HCEC 1CT (cell line): ENCODE measurements around the gene PRR22.

Experiments used
- DNase-seq: peaks from one replicate; pipeline ENCODE4 v3.0.0-alpha.2; 2017

PRR22 gene

DNA sequence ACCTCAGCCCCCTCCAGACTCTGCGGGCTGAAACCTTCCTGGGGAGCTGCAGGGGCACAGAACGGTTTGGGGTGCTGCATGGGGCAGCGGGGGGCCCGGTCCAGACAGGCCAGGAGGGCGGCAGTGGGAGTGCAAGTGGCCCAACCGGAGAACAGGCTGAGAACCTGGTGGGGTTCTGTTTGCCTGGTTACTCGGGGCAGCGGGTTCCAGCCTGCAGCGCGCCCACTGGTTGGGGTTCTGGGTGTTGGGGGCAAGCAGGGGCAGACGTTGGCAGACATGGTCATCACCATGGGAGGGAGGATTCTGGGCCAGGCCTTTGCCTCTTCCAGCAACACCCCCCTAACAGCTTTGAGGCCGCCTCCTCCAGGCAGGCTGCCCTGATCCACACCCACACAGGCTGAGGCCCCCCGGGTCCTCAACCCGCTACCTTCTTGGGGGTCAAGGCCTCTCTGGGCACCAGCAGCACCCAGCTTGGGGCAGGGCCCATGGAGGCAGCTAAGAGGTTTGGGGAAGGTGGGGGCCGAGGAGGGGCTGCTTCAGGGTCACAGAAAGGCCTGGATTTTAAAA, at the start of gene PRR22:
PRR22 (minus strand) TSS at position 166 of the 567 bp plus-strand sequence; CDS start at position 80, 86 bp downstream.
- no peak for DNase-seq

GRCh38 chr19:5832527-5833216, 48.1 kb upstream of the PRR22 start:
- DNase-seq, result no peak

- DNase-seq, result no peak
Observed at GRCh38 chr19:5832061-5832460, 47.5 kb upstream of the PRR22 start.

DNA sequence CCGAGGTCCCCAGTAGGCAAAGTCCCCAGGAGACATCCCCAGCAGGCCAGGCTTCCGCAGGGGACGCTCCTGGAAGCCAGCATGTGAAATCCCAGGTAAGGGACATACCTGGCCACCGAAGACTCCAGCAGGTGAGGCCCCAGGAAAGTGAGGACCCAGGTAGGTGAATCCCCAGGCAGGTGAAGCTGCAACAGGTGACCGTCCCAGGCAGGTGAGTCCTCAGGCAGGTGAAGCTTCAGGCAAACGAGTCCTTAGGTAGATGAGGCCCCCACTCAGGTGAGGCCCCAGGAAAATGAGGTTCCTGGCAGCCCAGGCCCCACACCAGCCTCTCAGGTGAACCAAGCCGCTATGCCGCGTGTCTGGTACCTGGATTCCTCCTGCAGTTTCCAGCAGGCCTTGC, 46.6 kb upstream of the PRR22 start:
- no peak for DNase-seq

DNA sequence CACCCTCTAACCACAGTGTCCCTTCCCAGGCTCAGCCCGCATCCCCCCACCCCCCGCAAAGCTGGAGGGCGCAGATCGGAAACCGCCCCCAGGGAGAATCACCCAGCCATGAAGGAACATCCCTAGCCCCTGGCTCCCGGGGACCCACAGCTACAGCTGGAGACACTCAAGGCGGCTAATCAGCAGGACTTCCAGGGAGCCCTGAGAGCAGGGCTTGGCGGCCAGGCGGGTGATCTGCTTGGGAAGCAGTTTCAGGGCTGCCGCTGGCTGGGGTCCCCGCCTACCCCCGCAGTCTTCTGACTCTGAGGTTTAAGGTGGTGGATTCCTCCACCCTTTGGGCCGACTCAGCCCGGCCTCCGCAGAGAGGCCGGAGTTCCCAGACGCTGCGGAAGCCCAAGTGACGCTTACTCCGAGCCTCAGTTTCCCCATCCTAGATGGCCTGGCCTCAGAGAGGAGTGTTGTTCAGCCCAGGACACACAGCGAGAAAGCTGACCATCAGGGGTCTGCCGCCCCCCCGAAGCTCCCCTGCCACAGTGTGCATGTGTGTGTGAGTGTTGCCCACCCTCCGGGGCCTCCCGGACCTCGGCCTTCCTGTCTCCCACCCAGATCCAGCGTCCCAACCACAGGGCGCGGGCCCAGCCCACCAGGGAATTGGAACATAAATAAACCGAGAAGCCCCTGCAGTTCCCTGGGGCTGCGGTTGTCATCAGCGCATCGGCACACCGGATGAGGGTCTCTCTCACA, 45.2 kb upstream of the PRR22 start:
- DNase-seq, result no peak

- no peak for DNase-seq
Observed at GRCh38 chr19:5828661-5829566, 44.4 kb upstream of the PRR22 start.

GRCh38 chr19:5827891-5828660, 43.5 kb upstream of the PRR22 start:
- peak; percentile 41 for DNase-seq

DNA sequence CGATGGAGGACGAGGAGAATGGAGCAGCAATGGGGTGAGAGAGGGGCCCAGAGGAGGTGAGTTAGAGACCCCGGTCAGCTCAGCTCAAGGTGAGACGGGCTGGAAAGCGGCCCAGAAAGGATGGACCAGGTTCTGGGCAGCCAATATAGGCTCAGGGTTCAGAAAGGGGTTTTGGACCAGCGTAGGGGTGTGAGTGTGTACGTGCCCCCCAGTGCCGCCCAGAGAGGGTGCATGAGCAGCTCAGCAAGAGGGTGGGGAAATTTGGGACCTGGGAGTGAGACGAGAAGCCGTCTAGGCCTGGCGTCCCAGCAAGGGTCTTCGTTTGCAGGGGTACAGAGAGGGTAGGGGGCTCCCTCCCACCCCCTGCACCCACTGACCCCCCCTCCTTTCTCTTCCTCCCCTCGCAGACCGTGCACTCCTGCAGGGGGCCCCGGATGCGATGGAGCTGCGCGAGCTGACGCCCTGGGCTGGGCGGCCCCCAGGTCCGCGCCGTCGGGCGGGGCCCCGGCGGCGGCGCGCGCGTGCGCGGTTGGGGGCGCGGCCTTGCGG, 42.9 kb upstream of the PRR22 start:
- DNase-seq, result no peak

DNA sequence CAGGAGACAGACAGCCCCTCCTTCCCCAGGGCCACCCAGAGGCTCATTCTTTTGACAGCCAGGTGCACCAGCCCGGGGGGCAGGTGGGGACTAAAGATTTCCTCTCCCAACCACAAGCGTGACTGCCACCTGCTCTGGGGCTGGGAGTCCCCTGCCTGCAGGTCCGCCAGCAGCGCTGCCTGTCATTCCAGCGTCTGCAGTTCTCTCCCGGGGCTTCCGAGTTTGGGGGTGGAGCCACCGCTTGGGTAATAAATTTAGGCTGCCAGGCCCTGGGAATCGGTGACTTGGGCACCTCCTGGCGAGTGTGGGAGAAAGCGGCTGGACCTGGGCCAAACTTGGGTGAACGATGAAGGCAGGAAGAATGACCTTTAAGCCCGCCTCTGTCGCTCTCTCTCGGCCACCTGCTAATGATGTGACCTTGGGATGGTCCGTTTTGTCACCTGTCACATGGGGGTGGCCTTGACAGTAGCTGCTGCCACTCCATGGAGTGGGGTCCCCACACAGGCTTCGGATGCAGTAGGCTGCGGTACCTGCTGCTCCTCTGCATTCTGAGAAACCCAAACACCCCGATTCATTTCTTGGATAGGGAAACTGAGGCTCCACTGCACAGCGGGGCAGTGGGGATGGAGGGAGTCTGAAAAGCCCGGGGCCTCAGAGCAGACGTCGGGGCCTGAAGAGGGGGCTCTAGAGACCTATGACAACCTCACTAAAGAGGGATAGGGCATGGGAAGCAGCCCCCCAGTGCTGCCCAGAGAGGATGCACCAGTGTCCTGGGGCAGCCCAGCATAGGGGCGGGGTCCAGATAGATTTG, 42.2 kb upstream of the PRR22 start:
- no peak for DNase-seq

- no peak for DNase-seq
Observed at GRCh38 chr19:5825178-5825577, 40.6 kb upstream of the PRR22 start.

DNA sequence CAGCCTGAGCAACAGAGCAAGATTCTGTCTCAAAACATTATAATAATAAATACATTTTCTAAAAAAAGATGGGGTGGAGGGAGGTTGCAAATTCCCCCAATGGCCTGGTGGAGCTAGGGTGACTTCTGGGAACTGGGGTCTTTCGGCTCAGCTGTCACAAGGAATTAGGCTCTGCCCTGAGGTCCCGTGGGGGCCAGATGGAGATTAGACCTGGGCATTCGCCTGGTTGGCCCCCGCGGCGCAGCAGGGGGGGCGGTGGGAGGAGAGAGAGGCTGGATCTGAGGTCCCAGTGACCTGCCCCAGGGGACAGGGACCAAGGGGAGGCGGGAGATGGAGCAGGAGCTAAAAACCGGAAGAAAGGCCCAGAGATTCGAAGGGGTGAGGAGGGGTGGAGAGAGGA, 40.2 kb upstream of the PRR22 start:
- DNase-seq, result no peak

DNA sequence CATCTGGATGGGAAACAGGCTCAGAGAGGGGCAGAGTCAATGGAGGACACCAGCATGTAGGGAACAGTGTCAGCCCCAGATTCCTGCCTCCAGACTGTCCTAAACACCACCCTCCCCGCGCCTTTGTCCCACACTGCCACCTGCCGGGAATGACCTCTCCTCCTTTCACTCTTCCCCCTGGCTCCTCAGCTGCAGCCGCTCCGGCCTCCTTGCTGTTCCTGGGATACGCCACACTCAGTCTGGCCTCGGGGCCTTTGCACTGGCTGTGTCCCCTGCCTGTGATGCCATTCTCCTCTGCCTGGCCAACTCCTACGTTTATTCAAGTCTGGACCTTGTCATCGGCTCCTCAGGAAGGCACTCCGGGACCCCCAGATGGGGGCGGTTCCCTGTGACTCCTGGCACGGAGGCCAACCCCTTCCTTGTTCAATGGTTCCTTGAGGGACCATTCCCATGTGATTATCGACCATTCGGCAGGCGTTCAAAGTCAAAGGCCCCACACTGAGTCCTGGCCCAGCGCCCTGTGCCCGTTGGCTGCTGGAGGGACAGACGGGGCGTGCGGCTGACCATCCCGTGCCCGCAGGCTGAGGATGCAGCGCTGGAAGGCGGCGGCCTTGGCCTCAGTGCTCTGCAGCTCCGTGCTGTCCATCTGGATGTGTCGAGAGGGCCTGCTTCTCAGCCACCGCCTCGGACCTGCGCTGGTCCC, 39.2 kb upstream of the PRR22 start:
- DNase-seq, result no peak

GRCh38 chr19:5822181-5822844, 37.8 kb upstream of the PRR22 start:
- DNase-seq, result no peak

DNA sequence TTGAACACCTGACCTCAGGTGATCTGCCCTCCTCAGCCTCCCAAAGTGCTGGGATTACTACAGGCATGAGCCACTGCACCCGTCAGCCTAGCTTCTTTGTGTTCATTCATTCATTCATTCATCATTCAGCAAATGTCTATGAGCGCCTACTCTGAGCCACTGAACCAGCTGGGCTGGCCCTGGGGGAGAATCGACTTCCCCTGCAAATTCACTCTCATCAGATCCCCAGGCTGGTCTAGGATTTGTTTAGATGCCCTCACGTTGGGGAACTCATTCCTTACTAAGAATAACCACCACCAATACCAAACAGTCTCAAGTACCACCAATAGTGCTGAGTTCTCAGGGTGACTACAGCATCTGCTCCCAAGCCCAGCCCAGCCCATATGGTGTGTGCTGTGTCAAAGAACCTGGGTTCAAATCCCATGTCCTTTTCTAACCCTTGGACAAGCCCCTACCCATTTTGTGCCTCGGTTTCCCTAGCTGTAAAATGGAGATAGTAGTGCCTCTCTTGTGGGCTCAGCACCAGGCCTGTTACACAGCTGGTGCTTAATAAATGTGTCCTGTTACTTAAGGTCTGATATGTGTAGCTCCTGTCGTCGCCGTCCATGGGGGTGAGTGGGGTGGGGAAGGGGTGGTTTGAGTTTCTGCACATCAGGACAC, 37.1 kb upstream of the PRR22 start:
- no peak for DNase-seq

GRCh38 chr19:5820785-5821184, 36.2 kb upstream of the PRR22 start:
- DNase-seq, result no peak

- no peak for DNase-seq
Observed at GRCh38 chr19:5818594-5818993, 34.0 kb upstream of the PRR22 start.

GRCh38 chr19:5817218-5817617, 32.7 kb upstream of the PRR22 start:
- DNase-seq, result no peak

- no peak for DNase-seq
Observed at GRCh38 chr19:5814852-5815246, 30.3 kb upstream of the PRR22 start.

DNA sequence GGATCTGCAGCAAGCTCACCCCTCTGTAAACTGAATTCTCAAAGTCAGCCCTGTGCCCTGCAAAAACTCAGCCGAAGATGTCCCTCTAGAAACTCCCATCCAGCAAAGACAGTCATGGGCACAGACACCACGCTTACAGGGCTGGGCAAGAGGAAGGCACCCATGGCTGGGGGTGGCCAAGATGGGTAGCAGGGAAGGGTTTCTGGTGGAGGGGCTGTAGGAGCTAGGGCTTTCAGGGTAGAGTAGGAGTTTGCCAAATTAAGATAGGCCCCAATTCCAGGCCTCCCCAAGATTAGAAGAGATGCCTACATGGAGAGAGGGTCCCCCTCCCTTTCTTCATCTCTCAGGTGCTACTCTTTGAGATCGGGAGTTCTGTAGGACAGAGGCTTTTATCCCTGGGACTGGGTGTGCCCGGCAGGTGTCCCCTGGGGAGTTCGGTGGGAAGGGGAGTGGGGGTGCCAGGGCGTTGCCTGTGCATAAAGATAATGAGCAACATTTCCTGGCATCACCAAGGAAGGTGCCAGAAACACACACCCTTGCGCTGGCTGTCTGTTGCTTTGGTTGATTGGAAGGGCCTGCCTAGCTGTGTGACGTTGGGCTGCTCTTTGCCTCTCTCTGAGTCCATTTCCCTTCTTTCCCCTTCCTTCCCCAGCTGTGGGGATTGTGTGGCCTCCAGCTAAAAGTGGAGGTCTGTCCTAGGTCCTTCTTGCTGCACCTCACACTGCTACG, 29.7 kb upstream of the PRR22 start:
- DNase-seq, result no peak
